Neural cell (in vitro differentiated cells): ENCODE measurements around the gene CFAP52. TPM values are rescaled to one million over a fixed set of nuclear protein-coding genes. Genes with fewer than 3 reads are reported as not detected.

Experiments
- H2AFZ ChIP-seq: fragments of 200-600, 300-800 bp; sonication (generic), shearing (Covaris generic); 2 replicates; pipeline ENCODE4 v1.6.0; 2014; ENCODE audit warnings: low read depth, mild to moderate bottlenecking, antibody characterized with exemption, low read length, moderate library complexity
- H3F3A ChIP-seq: fragments of 200-600 bp; shearing (Covaris generic); 2 replicates; pipeline ENCODE4 v1.6.1; 2016; ENCODE audit warnings: mild to moderate bottlenecking, moderate library complexity, mixed read lengths, antibody characterized with exemption, low read length; ENCODE audit not compliant: insufficient read depth, poor library complexity, severe bottlenecking
- H3K27ac ChIP-seq: fragments of 200-600, 300-800 bp; sonication (generic), shearing (Covaris generic); 2 replicates; pipeline ENCODE4 v1.5.1; 2014; ENCODE audit warnings: mild to moderate bottlenecking, low read length, moderate library complexity
- H3K27me3 ChIP-seq: fragments of 300-800, 200-600 bp; sonication (generic), shearing (Covaris generic); 2 replicates; pipeline ENCODE4 v1.6.0; 2014; ENCODE audit warnings: mild to moderate bottlenecking, low read depth, low read length, moderate library complexity; ENCODE audit not compliant: insufficient read depth
- H3K36me3 ChIP-seq: fragments of 300-800, 200-600 bp; sonication (generic), shearing (Covaris generic); 2 replicates; pipeline ENCODE4 v1.5.1; 2014; ENCODE audit warnings: mild to moderate bottlenecking, antibody characterized with exemption, low read length, moderate library complexity; ENCODE audit not compliant: insufficient read depth
- H3K4me2 ChIP-seq: fragments of 300-800, 200-600 bp; sonication (generic), shearing (Covaris generic); 2 replicates; pipeline ENCODE4 v1.6.0; 2014; ENCODE audit warnings: mild to moderate bottlenecking, low read length
- H3K4me3 ChIP-seq: fragments of 300-800, 200-600 bp; sonication (generic), shearing (Covaris generic); 2 replicates; pipeline ENCODE4 v1.5.1; 2014; ENCODE audit warnings: mild to moderate bottlenecking, low read length, moderate library complexity
- H3K79me2 ChIP-seq: fragments of 200-600 bp; shearing (Covaris generic); replicated peaks from 2 replicates; pipeline ENCODE4 v1.6.0; 2014; ENCODE audit warnings: mild to moderate bottlenecking, low read length, moderate library complexity; ENCODE audit not compliant: insufficient read depth
- H3K9ac ChIP-seq: fragments of 300-800, 200-600 bp; sonication (generic), shearing (Covaris generic); 2 replicates; pipeline ENCODE4 v1.6.1; 2016; ENCODE audit warnings: mild to moderate bottlenecking, low read length, mixed read lengths
- H3K9me2 ChIP-seq: fragments of 200-600 bp; shearing (Covaris generic); 2 replicates; pipeline ENCODE4 v1.6.1; 2016; ENCODE audit warnings: mild to moderate bottlenecking, low read length, mixed read lengths; ENCODE audit not compliant: insufficient read depth
- H3K9me3 ChIP-seq: fragments of 200-600, 300-800 bp; sonication (generic), shearing (Covaris generic); 2 replicates; pipeline ENCODE4 v1.6.1; 2016; ENCODE audit warnings: mild to moderate bottlenecking, mixed run types, low read length, moderate library complexity, mixed read lengths
- H4K20me1 ChIP-seq: fragments of 200-600 bp; shearing (Covaris generic); 2 replicates; pipeline ENCODE4 v1.6.1; 2016; ENCODE audit warnings: mild to moderate bottlenecking, mixed run types; ENCODE audit not compliant: insufficient read depth
- EP300 ChIP-seq: fragments of 450-650 bp; conservative IDR thresholded peaks from 2 replicates; pipeline ENCODE4 v1.6.1; 2014; ENCODE audit warnings: antibody characterized with exemption, mild to moderate bottlenecking, moderate library complexity; ENCODE audit not compliant: poor library complexity, severe bottlenecking
- EZH2 ChIP-seq: fragments of 200-600, 300-800 bp; shearing (Covaris generic), sonication (generic); IDR thresholded peaks from 2 replicates; pipeline ENCODE4 v1.6.1; 2014; ENCODE audit warnings: antibody characterized with exemption, low read length, borderline replicate concordance, mild to moderate bottlenecking; ENCODE audit not compliant: insufficient read depth, poor library complexity, severe bottlenecking
- MXI1 ChIP-seq: fragments of 450-650 bp; conservative IDR thresholded peaks from 2 replicates; pipeline ENCODE4 v1.6.1; 2014; ENCODE audit warnings: antibody characterized with exemption, mild to moderate bottlenecking; ENCODE audit not compliant: poor library complexity, severe bottlenecking
- POLR2AphosphoS5 ChIP-seq: IDR thresholded peaks from 2 replicates; pipeline ENCODE4 v1.6.1; 2012
- RAD21 ChIP-seq: fragments of 450-650 bp; conservative IDR thresholded peaks from 2 replicates; pipeline ENCODE4 v1.6.1; 2014; ENCODE audit warnings: antibody characterized with exemption, mild to moderate bottlenecking, moderate library complexity
- SMC3 ChIP-seq: fragments of 450-650 bp; conservative IDR thresholded peaks from 2 replicates; pipeline ENCODE4 v1.6.1; 2014; ENCODE audit warnings: antibody characterized with exemption, mild to moderate bottlenecking, moderate library complexity; ENCODE audit not compliant: poor library complexity
- TAF1 ChIP-seq: IDR thresholded peaks from 2 replicates; pipeline ENCODE4 v1.6.1; 2012; ENCODE audit warnings: low read depth
- polyA plus RNA-seq: library from polyadenylated mRNA; depleted of rRNA; stranded (reverse); fragments of >200 nt; gene quantifications from 2 replicates; pipeline ENCODE4 v1.2.3, GENCODE V29; 2014
- TF ChIP-seq, protein P1 (sequence below): IDR thresholded peaks from 2 replicates; pipeline ENCODE4 v1.6.1; 2012; ENCODE audit warnings: borderline replicate concordance
- TF ChIP-seq, protein P2 (sequence below): fragments of 450-650 bp; IDR thresholded peaks from 2 replicates; pipeline ENCODE4 v1.5.1; 2014; ENCODE audit warnings: antibody characterized with exemption, mild to moderate bottlenecking, moderate library complexity; ENCODE audit not compliant: poor library complexity, severe bottlenecking

CFAP52 gene
- polyA plus RNA-seq, 1 donor from 2014 or later = 1.9 TPM

DNA sequence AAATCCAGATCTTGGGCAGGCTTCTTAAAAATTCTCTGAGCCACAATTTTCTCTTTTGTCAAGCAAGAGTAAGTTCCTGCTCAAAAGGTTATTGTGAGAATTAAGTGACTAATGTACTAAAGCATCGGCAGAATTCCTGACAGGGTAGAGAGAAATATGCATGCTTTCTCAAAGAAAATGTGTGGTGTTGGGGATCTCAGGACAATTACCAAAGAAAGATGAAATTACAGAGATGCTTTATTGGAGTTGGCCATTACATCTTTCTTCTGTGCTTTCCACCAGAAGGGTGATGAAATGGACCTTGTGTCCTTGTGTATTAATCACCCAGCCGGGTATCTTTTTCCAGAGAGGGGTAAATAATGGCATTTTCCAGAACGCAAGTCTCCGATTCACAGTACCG lies 67.2 kb downstream of the CFAP52 start:
- Histone ChIP-seq H3K36me3 (no peaks in the 10 kb centered on the region), H3K27ac (no peak overlapping the region), H3K27me3 (peaks cover 26% of the 10 kb centered on the region), H4K20me1 (no peaks in the 10 kb centered on the region), H2AFZ (no peak overlapping the region), H3K4me3 (no peak overlapping the region), H3K9me3 (no peaks in the 10 kb centered on the region), H3F3A (no peaks in the 10 kb centered on the region), H3K9me2 (no peaks in the 10 kb centered on the region), H3K79me2 (no peaks in the 10 kb centered on the region), H3K9ac (no peak overlapping the region), H3K4me2 (no peak overlapping the region)
- TF ChIP-seq, protein P1, sequence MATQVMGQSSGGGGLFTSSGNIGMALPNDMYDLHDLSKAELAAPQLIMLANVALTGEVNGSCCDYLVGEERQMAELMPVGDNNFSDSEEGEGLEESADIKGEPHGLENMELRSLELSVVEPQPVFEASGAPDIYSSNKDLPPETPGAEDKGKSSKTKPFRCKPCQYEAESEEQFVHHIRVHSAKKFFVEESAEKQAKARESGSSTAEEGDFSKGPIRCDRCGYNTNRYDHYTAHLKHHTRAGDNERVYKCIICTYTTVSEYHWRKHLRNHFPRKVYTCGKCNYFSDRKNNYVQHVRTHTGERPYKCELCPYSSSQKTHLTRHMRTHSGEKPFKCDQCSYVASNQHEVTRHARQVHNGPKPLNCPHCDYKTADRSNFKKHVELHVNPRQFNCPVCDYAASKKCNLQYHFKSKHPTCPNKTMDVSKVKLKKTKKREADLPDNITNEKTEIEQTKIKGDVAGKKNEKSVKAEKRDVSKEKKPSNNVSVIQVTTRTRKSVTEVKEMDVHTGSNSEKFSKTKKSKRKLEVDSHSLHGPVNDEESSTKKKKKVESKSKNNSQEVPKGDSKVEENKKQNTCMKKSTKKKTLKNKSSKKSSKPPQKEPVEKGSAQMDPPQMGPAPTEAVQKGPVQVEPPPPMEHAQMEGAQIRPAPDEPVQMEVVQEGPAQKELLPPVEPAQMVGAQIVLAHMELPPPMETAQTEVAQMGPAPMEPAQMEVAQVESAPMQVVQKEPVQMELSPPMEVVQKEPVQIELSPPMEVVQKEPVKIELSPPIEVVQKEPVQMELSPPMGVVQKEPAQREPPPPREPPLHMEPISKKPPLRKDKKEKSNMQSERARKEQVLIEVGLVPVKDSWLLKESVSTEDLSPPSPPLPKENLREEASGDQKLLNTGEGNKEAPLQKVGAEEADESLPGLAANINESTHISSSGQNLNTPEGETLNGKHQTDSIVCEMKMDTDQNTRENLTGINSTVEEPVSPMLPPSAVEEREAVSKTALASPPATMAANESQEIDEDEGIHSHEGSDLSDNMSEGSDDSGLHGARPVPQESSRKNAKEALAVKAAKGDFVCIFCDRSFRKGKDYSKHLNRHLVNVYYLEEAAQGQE = no peak
- no peak for TF ChIP-seq EP300
- TF ChIP-seq EZH2 = no peak
- TF ChIP-seq TAF1 = no peak
- TF ChIP-seq, protein P2, sequence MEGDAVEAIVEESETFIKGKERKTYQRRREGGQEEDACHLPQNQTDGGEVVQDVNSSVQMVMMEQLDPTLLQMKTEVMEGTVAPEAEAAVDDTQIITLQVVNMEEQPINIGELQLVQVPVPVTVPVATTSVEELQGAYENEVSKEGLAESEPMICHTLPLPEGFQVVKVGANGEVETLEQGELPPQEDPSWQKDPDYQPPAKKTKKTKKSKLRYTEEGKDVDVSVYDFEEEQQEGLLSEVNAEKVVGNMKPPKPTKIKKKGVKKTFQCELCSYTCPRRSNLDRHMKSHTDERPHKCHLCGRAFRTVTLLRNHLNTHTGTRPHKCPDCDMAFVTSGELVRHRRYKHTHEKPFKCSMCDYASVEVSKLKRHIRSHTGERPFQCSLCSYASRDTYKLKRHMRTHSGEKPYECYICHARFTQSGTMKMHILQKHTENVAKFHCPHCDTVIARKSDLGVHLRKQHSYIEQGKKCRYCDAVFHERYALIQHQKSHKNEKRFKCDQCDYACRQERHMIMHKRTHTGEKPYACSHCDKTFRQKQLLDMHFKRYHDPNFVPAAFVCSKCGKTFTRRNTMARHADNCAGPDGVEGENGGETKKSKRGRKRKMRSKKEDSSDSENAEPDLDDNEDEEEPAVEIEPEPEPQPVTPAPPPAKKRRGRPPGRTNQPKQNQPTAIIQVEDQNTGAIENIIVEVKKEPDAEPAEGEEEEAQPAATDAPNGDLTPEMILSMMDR = no peak
- TF ChIP-seq SMC3 = no peak
- TF ChIP-seq RAD21 = no peak
- no peak for TF ChIP-seq POLR2AphosphoS5
- TF ChIP-seq MXI1 = no peak

DNA sequence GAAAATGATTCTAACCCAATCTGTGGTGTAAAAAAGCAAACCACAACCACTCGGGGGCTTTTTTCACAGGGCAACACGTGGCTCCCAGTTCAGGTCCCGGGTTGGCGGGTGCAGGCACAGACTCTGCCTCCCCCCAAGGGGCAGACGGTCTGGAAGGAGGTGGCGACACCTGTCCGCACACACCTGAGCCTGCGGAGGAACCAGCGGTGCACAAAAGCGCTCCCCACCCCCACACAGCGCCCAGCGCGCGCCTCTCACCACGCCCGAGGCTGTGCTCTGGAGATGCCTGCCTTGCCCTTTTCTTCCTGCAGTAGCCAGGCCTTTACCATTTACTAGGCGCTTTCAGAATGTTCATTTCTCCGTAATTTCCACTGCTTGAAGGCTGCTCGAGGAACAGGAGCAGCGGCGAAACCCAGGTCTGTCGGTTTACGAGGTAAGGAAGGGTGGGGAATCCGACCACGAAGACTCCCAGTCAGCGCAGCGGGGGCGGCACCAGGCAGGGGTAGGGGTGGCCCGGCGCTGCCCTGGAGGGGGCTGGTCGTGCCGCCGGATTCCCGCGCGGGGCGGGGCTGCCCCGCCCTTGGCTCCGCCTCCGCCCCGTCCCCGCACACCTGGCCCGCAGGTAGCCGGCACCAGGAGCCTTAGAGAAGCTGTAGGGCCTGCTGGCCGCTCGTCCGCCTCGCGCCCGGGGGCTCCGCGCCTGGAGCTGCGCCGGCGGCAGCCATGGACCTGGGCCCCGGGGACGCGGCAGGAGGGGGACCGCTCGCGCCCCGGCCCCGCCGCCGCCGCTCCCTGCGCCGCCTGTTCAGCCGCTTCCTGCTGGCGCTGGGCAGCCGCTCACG lies 68.7 kb downstream of the CFAP52 start, which contains the start of gene USP43:
TSS of gene USP43 (plus strand) at position 608 of the 842 bp plus-strand sequence. CDS start at position 724, 116 bp downstream.
- H3K4me2 ChIP-seq = peak within 1 kb of the TSS; percentile 77
- H3K9ac ChIP-seq = peak within 1 kb of the TSS; percentile 40
- H3K27me3 ChIP-seq = peaks cover 26% of the 10 kb centered on the region
- H3F3A ChIP-seq = no peaks in the 10 kb centered on the region
- no peaks in the 10 kb centered on the region for H4K20me1 ChIP-seq
- H3K27ac ChIP-seq = no peak within 1 kb of the TSS
- H2AFZ ChIP-seq = peak within 1 kb of the TSS; percentile 40
- no peaks in the 10 kb centered on the region for H3K36me3 ChIP-seq
- H3K79me2 ChIP-seq = no peaks in the 10 kb centered on the region
- TF ChIP-seq, protein P1 = no peak
- TF ChIP-seq SMC3 (peak; percentile 16), EP300 (no peak), RAD21 (no peak), POLR2AphosphoS5 (no peak), TAF1 (no peak), MXI1 (no peak), EZH2 (no peak)
- TF ChIP-seq, protein P2 = no peak
- H3K9me3 ChIP-seq = no peaks in the 10 kb centered on the region
- no peaks in the 10 kb centered on the region for H3K9me2 ChIP-seq
- peak within 1 kb of the TSS; percentile 68 for H3K4me3 ChIP-seq
